TTC549 (cell line): Measurements from ENCODE around the gene PNKP.

ENCODE experiments used
- FAIRE-seq: peaks from 2 replicates; lab custom pipeline; 2012; peaks lifted over from hg19 to GRCh38; lab: Jason Lieb, UNC

Gene PNKP

GRCh38 chr19:49876422-49877019 is 9.1 kb upstream of the PNKP start:
- FAIRE-seq, result peak; percentile 93

GRCh38 chr19:49875857-49876421 is 8.6 kb upstream of the PNKP start:
- FAIRE-seq, result no peak

- no peak for FAIRE-seq
Measured at GRCh38 chr19:49875177-49875576, 7.8 kb upstream of the PNKP start.

- FAIRE-seq, result no peak
Measured at GRCh38 chr19:49874503-49875157, 7.3 kb upstream of the PNKP start.

- FAIRE-seq, result no peak
Measured at GRCh38 chr19:49873834-49874233, 6.5 kb upstream of the PNKP start.

GRCh38 chr19:49873129-49873521 is 5.7 kb upstream of the PNKP start:
- no peak for FAIRE-seq

- no peak for FAIRE-seq
Measured at GRCh38 chr19:49872245-49873128, 5.1 kb upstream of the PNKP start.

GRCh38 chr19:49871349-49871985 is 4.1 kb upstream of the PNKP start:
- no peak for FAIRE-seq

- no peak for FAIRE-seq
Measured at GRCh38 chr19:49870309-49870901, 3.0 kb upstream of the PNKP start.

GRCh38 chr19:49869484-49870308 is 2.3 kb upstream of the PNKP start:
- peak; percentile 99 for FAIRE-seq

- no peak for FAIRE-seq
Measured at GRCh38 chr19:49869009-49869483, 1.7 kb upstream of the PNKP start.

GRCh38 chr19:49864890-49865289 is 2.5 kb downstream of the PNKP start:
- FAIRE-seq, result no peak

- no peak for FAIRE-seq
Measured at GRCh38 chr19:49863935-49864320, 3.4 kb downstream of the PNKP start.

- FAIRE-seq, result no peak
Measured at GRCh38 chr19:49863254-49863934, 4.0 kb downstream of the PNKP start.

GRCh38 chr19:49862391-49863253 is 4.8 kb downstream of the PNKP start:
- no peak for FAIRE-seq

- no peak for FAIRE-seq
Measured at GRCh38 chr19:49861541-49862378, 5.6 kb downstream of the PNKP start.

- FAIRE-seq, result no peak
Measured at GRCh38 chr19:49861107-49861506, 6.3 kb downstream of the PNKP start.

- no peak for FAIRE-seq
Measured at GRCh38 chr19:49860336-49861102, 6.9 kb downstream of the PNKP start.
